Left kidney (tissue), 2 donors: Measurements from ENCODE around the gene ICA1. TPM values are rescaled to one million over a fixed set of nuclear protein-coding genes. Genes with fewer than 3 reads are reported as not detected.

Source experiments
- DNase-seq: peaks from one replicate; pipeline ENCODE4 v3.0.0-alpha.2; 2013
- polyA plus RNA-seq: library from polyadenylated mRNA; unstranded; fragments of 120-200 nt; gene quantifications from one replicate; pipeline ENCODE4 v1.2.1, GENCODE V29; 2013; ENCODE audit not compliant: insufficient read length

ICA1 gene
- polyA plus RNA-seq, 1 donor: 38.2 TPM

GRCh38 chr7:8134089-8134733, 127.8 kb downstream of the ICA1 start:
- DNase-seq: no peak

- DNase-seq: no peak
Measured at GRCh38 chr7:8133188-8133848, 128.6 kb downstream of the ICA1 start.

GRCh38 chr7:8131694-8132605, 130.0 kb downstream of the ICA1 start:
- DNase-seq: no peak

- DNase-seq: no peak
Measured at GRCh38 chr7:8130663-8131062, 131.3 kb downstream of the ICA1 start.

- no peak for DNase-seq
Measured at GRCh38 chr7:8129318-8129659, 132.7 kb downstream of the ICA1 start.

- DNase-seq: no peak
Measured at GRCh38 chr7:8128449-8129317, 133.3 kb downstream of the ICA1 start.

DNA sequence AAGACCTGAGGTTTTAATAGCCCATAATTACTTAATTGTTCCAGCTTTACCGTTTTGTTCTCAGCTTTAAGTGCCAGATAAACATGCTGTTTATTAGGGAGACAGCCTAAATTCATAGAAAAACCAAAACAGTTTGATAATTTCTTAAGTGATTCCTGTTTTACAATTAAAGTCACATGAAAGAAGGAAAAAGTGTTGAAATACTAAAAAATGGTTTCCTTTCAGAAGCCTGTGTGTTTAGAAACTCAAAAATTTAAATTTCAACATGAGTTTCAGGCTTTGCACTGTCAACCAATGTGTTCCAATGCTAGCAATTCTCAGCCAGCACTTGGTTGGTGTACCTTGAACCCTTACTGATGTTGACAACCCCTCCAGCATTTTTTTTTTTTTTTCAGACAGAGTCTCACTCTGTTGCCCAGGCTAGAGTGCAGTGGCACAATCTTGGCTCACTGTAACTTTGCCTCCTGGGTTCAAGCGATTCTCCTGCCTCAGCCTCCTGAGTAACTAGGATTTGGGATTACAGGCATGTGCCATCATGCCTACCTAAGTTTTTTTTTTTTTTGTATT, 135.3 kb downstream of the ICA1 start:
- no peak for DNase-seq

DNA sequence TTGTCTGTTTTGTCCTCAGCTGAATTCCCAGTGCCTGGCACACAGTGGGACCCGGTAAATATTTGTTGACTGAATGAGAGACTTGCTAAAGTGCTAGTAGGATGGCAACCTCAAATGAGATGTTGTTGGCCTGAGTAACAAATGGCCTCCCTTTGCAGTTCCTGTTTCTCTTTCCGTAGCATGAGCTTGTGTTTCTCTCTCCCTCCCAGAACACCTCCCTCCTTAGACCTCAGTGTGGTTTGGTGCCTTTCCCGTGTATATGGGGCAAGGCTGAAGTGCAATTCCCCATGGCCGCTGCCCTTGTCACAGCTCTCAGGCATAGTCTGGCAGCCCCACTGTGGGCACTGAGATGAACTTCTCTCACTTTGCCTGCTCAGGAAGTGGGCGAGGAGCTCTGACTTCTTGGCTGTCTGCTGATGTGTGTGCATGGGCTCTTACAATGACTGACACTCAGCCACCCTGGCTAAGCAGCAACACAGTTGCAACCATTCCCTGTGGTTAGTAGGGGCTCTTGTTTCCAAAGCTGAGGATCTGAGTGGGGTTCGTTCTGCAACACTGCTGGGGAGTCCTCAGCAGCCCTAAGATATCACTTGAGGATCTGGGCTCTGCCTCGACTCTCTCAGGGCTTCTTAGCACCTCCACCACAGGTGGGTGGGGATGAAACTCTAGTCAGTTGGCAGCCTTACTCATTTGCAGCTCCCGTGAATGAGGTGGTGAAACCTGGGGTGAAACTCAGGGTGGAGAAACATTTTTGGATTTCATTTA, 136.1 kb downstream of the ICA1 start:
- no peak for DNase-seq

DNA sequence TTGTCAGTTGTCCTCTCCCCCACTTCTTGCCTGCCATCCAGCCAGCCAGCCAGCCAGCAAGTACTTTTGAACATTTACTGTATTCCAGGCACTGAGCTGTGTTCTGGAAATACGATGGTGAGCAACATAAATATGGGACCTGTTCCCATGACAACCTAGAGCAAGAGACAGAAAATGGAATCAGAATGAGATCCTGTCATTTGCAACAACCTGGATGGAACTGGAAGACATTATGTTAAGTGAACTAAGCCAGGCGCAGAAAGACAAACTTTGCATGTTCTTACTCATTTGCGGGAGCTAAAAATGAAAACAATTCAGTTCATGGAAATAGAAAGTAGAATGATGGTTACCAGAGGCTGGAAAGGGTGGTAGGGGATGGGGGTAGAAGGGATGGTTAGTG, 140.7 kb downstream of the ICA1 start:
- no peak for DNase-seq

- DNase-seq: no peak
Measured at GRCh38 chr7:8120390-8121058, 141.4 kb downstream of the ICA1 start.

- no peak for DNase-seq
Measured at GRCh38 chr7:8119262-8119661, 142.7 kb downstream of the ICA1 start.

DNA sequence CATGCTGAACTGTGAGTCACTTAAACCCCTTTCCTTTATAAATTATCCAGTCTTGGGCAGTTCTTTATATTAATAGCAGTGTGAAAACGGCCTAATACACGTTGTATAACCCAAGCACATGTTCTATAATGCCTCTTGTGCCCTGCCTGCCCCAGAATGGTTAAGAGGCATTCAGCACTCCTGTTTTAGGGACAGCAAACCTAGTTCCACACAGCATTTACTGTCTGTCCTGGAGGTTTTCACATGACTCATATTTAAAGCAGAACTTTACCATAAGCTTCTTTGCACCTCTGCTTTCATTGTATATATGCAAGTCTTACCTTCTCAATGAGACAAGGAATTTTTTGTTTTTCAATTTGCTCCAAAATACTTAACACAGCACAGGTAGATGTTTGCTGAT, 144.8 kb downstream of the ICA1 start:
- DNase-seq: no peak

DNA sequence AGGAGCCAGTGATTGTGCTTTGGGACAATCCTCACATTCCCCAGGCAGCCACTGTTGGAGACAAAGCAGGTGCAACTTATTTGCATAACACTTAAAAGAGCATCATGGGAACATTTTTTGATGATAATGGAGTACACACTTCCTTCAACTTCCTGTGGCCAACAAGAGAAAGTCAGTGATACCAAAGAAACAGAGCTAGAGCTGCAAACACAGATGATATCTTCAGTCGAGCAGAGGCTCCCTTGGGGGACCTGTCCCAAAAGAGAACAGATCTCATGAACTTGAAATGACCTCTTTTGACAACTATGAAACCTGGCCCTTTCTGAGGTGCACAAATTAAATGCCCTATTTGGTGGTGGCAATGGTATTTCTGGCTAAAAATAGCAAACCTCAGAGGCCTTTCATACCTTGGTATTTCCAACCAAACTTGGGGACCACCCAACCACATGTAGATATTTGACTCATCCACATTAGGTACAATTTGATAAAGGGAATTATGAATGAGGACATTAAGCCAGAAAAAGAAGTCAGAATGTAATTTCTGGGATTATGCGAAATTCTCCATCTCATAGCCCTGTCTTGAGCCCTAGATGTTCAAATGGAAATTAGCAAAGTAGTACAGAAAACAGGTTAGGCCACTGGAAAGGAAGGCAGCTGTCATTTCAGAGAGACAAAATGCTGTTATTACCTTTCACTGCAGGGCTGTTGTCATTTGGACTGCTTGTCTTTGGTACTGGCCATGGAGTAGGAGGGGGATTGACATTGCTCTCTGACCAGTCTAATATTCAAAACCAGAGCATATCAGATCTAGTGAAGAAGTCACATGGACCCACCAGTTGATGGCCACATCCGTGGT, 146.2 kb downstream of the ICA1 start:
- DNase-seq: no peak

- no peak for DNase-seq
Measured at GRCh38 chr7:8114175-8114574, 147.8 kb downstream of the ICA1 start.

- DNase-seq: no peak
Measured at GRCh38 chr7:8113184-8113583, 148.8 kb downstream of the ICA1 start.

DNA sequence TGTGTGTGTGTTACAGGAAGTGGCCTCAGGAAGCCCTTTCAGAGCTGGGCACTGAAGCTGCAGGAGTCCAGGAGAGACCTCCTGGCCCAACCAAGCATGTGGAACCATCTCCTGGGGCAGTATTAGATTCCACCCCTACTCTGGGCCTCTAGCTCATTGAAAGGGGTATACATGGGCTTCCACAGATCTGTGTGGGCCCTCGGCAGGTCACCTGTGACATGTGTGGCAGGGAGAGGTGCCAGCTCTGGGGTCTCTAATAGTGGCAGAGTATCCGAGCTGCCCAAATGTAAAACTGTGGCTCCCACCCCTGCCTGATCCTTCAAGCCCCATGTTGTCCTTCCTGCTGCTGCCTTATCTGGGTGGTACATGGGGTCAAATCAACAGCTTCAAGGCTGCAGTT, 149.3 kb downstream of the ICA1 start:
- DNase-seq: no peak

GRCh38 chr7:8111282-8111960, 150.5 kb downstream of the ICA1 start:
- DNase-seq: no peak

DNA sequence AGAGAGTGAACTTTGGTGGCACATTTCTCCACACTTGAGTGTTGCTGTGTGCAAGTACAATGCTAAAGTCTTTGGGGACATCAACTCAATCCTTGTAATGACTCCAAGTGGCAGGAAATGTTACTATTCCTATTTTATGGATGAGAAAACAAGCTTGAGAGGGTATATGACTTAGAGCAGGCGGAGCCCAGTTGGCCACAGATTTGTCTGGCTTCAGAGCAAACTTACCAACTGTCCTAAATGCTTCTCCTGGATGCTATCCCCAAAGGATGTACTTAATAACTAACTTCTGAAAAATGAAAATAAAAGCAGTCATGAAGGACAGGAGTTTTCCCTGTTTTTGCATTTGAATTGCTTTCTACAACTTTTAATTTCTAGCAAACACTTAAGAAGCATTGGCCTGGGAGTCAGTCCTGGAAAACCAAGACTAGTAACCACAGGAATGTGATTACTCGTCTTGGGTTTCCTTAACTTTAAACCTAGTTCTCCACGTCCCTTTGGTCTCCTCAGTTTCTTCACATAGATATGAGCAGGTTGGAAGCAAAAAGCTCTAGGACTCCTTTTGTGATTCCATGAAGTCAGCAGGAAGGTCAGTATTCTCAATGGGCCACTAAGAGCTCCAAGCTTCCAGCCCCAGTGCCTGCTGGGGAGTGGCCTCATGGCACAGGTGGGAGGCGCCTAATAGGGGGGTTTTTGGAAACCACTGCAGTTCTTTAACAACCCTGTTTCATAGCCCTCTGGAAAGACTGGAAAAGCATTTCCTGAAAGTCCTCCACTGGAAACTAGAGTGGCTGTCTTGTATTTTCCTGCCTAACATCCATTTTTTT, 152.6 kb downstream of the ICA1 start:
- no peak for DNase-seq
